GM21367 (cell line): Measurements from ENCODE around the gene HMBS.
A peak's percentile ranks its signal among the peaks of the same experiment; 100 is the strongest.
"Not testable (repeated sequence)": the region's sequence is repeated elsewhere in the genome, so short reads cannot be mapped to it uniquely, and the experiment has no call there.

Experiments
- ATAC-seq: cut with Tn5 transposase; IDR thresholded peaks from one replicate; pipeline ENCODE4 v1.9.1; 2021; ENCODE audit not compliant: unreplicated experiment

The HMBS gene

DNA sequence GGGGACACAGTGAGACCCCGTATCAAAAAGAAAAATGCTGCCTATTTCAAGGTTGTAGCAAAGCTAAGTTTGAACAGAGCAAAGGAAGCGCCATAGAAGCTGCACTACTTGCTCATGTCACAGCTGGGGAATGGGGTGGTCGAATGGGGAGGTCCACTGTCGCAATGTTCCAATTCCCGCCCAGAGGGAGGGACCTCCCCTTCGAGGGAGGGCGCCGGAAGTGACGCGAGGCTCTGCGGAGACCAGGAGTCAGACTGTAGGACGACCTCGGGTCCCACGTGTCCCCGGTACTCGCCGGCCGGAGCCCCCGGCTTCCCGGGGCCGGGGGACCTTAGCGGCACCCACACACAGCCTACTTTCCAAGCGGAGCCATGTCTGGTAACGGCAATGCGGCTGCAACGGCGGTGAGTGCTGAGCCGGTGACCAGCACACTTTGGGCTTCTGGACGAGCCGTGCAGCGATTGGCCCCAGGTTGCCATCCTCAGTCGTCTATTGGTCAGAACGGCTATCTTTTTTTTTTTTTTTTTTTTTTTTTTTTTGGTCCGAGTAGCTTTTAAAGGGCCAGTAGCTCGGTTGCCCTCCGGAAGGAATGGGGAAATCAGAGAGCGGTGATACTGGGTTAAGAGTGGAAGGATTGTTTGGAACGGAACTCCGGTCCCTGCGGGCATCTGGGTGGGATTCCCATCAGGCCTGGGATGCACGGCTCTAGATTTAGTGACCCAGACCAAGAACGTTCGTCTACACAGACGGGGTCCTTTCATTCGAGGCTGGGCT, at the start of gene HMBS:
HMBS (plus strand) TSS at position 219 of the 774 bp plus-strand sequence; CDS start at position 372, 153 bp downstream.
- ATAC-seq, result peak; percentile 80

DNA sequence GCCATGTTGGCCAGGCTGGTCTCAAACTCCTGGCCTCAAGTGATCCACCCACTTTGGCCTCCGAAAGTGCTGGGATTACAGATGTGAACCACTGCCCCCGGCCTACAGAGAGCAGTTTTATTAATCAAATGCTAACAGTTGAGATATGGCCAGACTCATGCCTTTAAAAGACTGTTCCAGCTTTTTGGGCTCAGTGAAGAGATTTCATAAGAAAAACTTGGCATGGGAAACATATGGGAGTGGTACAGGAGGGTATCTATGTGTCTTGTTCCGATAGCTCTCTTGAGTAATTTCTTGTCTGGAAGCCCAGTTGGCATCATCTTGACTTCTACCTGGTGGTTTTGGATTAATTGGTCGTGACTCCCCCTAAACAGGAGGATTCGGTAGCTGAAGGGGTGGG, 45.8 kb upstream of the HMBS start:
- ATAC-seq, result no peak

DNA sequence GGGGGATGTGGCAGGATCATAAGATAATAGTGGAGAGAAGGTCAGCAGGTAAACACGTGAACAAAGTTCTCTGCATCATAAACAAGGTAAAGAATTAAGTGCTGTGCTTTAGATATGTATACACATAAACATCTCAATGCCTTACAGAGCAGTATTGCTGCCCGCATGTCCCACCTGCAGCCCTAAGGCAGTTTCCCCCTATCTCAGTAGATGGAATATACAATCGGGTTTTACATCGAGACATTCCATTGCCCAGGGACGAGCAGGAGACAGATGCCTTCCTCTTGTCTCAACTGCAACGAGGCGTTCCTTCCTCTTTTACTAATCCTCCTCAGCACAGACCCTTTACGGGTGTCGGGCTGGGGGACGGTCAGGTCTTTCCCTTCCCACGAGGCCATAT, 45.2 kb upstream of the HMBS start:
- not testable (repeated sequence) for ATAC-seq

DNA sequence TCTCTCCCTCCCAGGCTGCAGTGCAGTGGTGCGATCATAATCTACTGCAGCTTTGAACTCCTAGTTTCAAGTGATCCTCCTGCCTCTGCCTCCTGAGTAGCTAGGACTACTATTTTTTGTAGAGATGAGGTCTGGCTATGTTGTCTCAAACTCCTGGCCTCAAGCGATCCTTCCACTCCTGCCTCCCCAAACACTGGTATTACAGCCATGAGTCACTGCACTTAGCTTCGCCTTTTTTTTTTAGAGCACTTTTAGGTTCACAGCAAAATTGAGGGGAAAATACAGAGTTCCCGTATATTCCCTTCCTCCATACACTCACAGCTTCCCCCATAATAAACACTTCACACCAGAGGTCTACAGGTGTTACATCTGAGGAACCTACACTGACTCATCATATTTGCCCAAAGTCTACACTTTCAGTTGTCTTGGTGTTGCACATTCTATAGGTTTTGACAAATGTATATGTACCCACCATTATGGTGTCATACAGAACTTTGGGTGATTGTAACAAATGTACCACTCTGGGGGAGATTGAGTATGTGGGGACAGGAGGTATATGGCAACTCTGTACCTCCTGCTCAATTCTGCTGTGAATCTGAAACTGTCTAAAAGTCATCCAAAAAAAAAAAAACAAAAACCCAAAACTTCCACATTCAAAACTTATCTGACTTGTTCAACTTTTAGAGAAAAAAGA, 42.7 kb upstream of the HMBS start:
- no peak for ATAC-seq

DNA sequence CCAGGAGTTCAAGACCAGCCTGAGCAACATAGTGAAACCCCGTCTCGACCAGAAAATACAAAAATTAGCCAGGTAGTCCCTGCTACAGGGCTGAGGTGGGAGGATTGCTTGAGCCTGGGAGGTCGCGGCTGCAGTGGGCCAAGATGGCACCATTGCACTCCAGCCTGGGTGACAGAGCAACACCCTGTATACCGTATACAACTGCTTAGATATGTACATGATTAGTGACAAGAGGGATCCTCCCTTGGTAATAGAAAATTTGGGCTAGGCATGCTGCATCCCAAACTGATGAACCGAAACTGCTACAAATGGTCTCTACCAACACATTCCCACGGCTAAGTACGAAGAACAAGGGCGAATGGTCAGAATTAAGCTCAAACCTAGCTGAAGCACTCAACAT, 41.8 kb upstream of the HMBS start:
- no peak for ATAC-seq

DNA sequence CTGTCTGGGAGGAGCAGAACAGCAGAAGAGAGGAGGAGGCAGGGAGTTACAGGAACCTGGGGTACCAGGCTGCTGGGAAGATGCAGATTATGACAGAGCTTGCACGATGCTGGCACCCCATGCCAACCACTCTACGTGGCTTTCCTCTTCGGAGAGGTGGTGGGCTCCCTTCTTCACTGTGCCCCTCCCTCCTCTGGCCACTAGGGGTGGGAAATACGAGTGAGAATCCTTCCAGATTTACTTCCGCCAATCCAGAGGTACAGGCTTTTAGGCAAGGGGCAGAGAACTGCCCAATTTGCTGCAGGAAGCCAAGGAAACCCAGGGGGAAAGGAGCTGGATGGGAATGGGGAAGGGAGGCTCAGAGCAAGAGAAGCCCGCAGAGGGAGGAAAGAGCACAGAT, 40.0 kb upstream of the HMBS start:
- ATAC-seq, result no peak

DNA sequence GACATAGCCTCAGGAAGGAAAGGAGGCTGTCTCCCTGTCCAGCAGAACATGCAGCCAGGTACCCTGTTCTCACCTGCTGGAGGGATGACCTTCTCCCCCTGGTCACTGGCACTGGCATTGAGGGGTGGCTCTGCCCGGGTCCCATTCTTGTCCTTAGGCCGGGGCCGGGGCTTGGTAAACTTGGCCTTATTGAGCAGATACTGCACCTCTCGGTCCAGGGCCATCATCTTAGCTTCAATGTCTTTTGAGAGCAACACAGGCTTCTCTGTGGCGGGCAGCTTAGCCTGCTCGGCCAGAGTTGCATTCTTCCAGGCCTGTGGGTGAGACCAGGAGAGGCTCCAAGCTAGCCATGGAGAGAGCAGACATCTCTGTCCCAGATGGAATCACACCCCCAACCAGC, 38.2 kb upstream of the HMBS start:
- no peak for ATAC-seq

DNA sequence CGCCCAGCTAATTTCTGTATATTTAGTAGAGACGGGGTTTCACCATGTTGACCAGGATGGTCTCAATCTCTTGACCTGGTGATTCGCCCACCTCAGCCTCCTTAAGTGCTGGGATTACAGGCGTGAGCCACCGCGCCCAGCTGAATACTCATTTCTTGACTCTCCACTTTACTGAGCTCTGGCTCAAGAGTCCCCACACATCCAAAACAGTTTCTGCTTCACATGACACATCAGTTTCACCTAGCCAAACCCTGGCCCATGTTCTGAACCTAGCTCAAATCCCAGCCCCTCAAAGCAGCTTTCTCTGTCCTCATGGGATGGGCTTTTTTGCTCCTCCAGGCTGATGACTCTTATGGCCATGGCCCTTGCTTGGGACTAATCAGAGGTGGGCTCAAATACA, 37.5 kb upstream of the HMBS start:
- no peak for ATAC-seq

DNA sequence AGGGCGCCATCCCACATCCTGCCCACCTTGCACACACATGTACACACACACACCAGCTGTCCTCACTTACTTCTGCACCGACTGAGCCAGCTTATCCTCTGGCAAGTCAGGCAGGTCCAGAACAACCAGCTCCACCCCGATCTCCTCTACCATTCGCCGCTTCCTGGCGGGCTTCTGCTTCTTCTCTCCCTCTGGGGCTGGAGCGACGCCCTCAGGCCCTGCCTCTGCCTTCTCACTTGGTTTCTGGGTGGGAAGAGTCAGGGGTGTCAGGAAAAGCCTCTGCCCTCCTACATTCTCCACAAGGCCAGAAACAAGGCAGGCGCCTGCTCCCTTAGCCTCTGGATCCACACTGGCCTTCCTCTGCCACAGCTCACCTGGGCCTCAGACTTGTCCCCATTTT, 36.0 kb upstream of the HMBS start:
- ATAC-seq, result no peak

DNA sequence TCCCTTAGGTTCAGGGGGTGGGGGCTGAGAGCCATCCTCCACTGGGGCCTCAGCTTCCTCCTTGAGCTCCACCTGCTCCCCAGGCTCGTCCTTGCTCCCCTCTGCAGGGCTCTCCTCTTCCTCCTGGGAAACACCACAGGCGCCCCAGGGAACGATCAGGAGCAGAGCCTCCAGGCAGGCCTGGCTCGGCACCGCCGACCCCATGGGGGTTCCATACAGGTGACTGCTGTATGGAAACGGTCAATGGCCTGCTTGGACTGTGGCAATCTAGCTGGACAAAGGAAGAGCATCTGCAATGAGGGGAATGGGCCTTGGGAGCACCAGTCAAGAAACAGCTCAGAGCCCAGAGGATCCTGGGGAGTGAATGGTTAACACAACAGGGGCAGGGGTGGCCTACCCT, 35.6 kb upstream of the HMBS start:
- no peak for ATAC-seq

DNA sequence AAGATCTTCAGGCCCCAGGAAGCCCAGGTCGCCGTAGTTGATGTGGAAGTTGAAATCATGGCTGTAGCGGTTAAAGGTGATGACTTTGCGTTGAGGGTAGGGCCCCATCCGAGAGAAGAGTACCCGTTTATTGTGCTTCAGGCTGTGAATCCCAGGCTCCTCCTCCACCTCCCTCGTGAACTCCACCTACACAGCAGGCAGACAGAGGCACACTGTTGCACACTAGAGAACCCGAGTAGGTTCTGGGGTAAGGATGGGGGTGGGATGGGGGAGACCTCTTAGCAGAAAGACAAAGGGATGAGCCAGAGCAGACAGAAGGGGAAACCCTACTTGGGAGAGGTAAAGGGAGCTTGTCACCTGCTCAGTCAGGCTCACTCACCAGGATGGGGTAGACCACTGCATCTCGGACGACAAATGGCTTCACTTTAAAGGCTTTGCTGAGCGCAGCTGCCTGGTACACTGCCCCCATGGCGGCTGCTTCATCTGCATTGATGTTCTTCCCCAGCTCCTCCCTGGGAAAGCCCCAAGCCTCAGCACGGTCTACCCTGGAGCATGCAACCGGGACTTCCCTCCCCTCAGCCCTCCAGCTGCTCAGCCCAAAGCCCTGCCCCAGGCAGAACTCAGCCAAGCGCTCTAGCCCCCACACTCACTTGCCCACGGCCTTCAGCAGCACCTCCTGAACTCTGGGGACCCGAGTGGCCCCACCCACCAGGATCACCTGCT, 33.1 kb upstream of the HMBS start:
- ATAC-seq, result no peak

DNA sequence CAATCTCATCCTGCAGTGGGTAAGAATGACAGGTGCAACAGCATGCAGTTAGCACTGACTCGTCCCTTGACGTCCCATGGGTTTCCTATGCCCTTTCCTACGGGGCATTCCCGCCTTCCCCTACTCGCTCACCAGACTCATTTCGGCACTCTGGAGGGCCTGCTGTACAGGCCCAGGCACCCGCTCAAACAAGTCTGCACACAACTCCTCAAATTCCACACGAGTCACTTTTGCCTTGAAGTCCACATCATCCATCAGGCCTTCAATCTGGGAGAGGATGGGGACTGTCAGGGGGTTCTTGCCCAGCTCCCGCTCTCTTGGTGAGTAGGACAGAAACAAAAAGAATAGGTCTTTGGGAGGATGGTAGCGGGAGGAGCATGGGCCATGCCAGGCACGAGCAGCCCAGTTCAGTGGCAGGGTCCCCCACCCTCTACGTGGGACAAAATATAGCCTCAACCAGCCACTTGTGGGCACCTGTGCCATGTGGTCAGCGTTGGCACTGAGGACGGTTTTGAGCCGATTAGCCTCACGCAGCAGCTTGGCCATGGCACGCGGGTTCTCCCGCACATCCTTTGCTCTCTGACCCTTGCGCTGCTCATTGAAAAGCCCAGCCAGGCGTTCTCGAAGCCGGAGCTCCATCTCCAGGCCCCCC, 32.4 kb upstream of the HMBS start:
- ATAC-seq, result no peak

DNA sequence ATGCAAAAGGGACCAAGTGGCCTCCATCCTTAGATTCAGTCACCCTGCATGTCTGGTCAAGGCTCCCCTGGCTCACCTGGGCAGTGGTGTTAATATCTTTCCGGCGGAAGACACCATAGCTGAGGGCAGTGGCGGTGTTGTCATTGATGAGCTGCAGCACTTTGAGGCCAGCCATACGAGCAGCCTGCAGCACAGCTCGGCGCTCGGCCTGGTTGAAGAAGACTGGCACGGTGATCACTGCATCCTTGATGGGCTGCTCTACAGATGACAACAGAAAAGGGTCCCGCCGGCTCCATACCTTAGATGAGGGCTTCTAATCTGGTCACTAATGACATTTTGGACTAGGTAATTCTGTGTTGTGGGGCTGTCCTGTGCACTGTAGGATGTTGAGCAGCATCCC, 30.3 kb upstream of the HMBS start:
- no peak for ATAC-seq

DNA sequence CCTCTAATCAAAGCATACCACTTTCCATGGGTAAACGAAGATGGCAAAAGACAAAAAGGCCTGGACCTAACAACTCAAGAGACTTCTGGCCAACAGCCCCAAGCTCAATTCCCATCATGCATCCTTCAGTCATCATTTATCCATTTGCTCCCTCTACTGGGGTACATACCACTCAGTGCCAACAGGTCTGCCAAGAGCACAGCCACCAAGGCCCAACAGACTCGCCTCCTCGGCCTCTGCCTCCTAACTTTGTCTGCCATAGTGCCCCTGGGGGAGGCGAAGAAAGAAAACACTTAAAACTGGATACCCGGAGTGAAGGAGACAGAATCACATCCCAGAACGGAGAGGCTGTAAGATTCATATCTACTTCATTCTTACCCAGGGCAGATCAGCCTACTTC, 28.8 kb upstream of the HMBS start:
- ATAC-seq, result no peak

DNA sequence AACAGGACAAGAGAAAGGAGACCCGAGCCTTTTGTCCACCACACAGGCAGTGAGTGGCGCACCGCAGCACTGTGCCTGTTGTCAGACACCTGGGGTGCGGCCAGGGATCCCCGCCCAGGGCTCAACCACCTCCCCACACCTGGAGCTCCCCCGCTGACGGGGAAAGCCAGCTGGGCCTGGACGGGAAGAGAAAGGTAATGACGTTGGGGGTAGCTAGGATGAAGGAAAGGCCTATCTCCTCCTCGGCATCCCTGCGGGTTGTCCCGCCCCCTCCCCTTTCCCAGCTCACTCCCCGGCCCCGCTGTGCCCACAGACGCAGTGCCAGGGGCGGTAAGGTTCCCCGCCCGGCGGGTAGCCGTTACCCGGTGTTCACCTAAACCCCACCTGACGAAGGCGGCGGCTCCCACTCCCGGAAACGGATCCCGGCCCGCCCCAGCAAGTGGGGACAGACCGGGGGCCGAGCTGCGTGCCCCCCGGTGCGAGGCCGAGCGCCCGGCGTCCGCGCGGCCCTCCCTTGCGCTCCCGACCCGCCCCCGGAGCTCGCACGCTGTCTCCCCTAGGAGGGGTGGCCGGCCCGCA, 28.2 kb upstream of the HMBS start:
- no peak for ATAC-seq

DNA sequence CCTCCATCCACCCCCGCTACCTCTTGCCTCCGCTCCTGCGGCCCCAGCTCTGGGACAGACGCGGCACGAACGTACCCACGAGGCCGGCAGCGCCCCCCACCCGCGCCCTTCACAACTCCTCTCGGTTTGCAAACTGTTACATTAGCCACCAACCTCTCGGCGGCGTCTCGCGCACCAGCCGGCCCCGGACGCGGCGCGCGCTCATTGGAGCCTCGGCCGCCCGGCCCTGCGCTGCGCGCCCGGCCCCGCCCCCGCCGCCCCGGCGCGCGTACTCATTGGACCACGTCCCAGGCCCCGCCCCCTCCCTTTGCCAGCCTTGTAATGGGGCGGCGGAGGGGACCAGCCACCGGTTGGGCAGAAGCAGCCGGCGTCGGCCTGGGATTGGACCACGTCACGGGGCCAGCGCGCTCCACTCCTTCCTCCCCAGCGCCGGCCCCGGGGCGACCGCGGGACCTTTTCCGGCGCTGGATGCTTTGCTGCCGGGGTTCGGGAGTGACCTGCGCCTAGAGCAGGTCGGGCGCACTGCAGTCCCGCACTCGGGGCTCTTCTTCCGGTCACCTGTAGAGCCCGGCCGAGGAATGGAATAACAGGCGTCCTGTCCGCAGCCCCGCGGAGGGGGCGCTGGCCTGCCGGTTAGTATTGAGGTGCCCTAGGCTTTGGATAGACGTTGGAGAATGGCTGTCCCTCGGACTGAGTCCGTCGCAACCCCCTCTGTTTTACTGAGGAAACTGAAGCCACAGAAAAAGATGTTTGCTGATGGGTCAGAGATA, 27.5 kb upstream of the HMBS start, which contains the start of gene HYOU1:
HYOU1 (minus strand) TSS at position 206 of the 770 bp plus-strand sequence. CDS start 1,045 bp downstream, outside the sequence.
- peak; percentile 94 for ATAC-seq

DNA sequence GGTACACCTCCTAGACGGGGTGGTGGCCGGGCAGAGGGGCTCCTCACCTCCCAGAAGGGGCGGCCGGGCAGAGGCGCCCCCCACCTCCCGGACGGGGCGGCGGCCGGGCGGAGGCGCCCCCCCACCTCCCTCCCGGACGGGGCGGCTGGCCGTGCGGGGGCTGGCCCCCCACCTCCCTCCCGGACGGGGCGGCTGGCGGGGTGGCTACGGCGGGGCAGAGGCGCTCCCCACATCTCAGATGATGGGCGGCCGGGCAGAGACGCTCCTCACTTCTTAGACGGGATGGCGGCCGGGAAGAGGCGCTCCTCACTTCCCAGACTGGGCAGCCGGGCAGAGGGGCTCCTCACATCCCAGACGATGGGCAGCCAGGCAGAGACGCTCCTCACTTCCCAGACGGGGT, 25.6 kb upstream of the HMBS start:
- not testable (repeated sequence) for ATAC-seq

DNA sequence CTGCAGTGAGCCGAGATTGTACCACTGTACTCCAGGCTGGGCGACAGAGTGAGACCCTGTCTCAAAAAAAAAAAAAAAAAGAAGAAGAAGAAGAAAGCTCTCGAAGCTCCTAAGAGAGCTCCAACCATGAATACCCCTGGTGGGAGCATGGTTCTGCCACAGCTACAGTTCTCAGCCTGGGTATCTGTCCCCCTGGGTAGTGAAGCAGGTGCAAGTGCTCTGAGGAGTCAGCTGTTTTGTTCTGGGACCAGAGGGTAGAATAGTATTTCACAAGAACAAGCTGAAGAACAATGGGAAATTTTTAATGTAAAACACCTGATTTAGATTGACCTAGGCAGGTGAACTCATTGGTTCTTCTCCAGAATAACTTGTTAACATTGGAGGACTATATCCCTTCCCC, 23.4 kb upstream of the HMBS start:
- ATAC-seq, result no peak

DNA sequence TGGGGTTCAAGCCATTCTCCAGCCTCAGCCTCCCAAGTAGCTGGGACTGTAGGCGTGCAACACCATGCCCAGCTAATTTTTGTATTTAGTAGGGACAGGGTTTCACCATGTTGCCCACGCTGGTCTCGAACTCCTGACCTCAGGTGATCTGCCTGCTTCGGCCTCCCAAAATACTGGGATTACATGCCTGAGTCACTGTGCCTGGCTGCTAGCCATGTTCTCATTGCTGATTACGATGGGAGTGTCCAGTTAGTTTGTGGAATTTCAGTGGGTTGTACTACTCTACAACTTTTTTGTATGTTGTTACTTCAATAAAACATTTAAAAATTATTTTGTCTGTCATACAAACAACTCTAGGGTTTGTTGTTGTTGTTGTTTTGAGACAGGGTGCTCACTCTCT, 21.9 kb upstream of the HMBS start:
- ATAC-seq, result no peak

DNA sequence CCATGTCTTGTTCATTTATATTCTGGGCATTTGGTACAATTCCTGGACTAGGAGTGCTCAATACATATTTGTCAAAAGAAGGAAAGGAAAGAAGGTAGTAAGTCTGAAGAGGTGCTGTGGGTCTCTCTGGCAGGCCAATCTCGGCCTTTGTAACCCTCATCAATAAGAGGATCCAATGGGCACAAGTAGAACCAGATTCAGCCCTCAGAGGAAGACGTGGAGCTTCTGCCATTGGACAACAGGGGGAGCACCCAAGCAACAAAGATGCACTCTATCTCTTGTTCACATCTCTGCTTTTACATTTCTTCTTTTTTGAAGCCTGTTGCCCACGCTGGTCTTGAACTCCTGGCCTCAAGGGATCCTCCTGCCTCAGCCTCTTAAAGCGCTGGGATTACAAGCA, 19.3 kb upstream of the HMBS start:
- ATAC-seq, result no peak
